LNCaP clone FGC (cell line): ENCODE measurements around the gene ANXA7.

Experiments used
- DNase-seq: peaks from one replicate; pipeline ENCODE4 v3.0.0-alpha.2; 2011; ENCODE audit warnings: low read depth
- H3K4me3 ChIP-seq: 2 replicates; pipeline ENCODE4 v1.5.1; 2011; ENCODE audit warnings: mild to moderate bottlenecking, low read depth, low read length, control low read depth
- TF ChIP-seq, protein P1 (sequence below): IDR thresholded peaks from 2 replicates; pipeline ENCODE4 v1.5.1; 2012; ENCODE audit warnings: mild to moderate bottlenecking; ENCODE audit not compliant: control insufficient read depth, insufficient read depth; ENCODE audit errors: extremely low read depth

ANXA7 gene

DNA sequence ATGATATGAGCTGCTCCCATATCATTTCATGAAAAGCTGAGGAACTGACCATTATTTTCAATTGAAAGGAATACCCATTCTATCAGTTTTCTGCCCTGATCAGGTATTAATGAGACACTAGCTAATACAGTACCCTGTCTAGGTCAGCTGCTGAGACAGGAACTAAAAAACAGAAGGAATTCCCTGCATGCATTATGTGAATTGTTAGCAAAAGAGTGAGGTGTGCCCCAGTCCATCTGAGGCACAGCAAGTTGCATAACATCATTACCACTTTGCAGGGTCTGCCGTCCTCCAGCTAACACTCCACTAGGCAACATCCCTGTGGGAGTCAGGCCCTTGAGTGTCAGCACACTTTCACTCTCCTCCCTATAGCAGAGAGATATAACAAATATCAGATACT lies 30.6 kb upstream of the ANXA7 start:
- TF ChIP-seq, protein P1, sequence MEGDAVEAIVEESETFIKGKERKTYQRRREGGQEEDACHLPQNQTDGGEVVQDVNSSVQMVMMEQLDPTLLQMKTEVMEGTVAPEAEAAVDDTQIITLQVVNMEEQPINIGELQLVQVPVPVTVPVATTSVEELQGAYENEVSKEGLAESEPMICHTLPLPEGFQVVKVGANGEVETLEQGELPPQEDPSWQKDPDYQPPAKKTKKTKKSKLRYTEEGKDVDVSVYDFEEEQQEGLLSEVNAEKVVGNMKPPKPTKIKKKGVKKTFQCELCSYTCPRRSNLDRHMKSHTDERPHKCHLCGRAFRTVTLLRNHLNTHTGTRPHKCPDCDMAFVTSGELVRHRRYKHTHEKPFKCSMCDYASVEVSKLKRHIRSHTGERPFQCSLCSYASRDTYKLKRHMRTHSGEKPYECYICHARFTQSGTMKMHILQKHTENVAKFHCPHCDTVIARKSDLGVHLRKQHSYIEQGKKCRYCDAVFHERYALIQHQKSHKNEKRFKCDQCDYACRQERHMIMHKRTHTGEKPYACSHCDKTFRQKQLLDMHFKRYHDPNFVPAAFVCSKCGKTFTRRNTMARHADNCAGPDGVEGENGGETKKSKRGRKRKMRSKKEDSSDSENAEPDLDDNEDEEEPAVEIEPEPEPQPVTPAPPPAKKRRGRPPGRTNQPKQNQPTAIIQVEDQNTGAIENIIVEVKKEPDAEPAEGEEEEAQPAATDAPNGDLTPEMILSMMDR, result no peak
- DNase-seq, result no peak
- H3K4me3 ChIP-seq, result no peak overlapping the region

- no peak overlapping the region for H3K4me3 ChIP-seq
- TF ChIP-seq, protein P1, result no peak
- DNase-seq, result no peak
Observed at GRCh38 chr10:73439605-73440312, 25.9 kb upstream of the ANXA7 start.

DNA sequence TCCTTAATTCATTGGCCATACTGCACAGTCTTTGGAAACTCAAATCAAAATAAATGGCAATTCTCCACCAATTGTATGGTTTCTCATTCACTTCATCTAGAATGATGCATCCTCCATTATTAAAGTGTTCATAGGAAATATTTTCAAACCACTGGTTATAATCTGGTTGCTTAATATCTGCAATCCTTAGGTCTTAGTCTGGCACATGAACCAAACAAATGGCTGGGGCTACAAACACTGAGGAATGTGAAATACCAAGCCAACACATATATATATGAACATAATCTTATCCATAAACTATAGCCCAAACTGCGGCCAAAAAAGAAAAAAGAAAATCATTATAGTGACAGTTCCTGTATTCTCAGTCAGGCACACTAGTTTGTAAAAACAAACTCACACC lies 25.2 kb upstream of the ANXA7 start:
- TF ChIP-seq, protein P1, result no peak
- DNase-seq, result no peak
- no peak overlapping the region for H3K4me3 ChIP-seq

DNA sequence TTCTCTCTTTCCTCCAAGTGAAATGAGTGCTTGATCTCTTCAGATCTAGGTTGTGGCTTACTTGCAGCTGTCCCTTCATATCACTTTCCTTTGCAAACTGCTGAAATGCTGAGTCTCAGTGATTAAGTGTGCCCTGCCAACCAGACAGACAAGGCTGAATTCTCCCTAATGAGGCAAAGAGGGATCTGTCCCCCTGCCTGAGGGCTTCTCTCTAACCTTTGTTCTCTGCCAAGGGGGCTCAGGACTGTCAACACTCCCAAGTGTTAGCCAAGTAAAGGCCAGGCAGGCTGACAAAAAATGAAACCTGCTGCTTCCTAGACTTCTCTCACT lies 19.6 kb upstream of the ANXA7 start, which contains the start of gene MSS51:
TSS of gene MSS51 (minus strand) at position 24 of the 330 bp plus-strand sequence. CDS start 5,277 bp downstream, outside the sequence.
- TF ChIP-seq, protein P1, result no peak
- no peak within 1 kb of the TSS for H3K4me3 ChIP-seq
- DNase-seq, result no peak

DNA sequence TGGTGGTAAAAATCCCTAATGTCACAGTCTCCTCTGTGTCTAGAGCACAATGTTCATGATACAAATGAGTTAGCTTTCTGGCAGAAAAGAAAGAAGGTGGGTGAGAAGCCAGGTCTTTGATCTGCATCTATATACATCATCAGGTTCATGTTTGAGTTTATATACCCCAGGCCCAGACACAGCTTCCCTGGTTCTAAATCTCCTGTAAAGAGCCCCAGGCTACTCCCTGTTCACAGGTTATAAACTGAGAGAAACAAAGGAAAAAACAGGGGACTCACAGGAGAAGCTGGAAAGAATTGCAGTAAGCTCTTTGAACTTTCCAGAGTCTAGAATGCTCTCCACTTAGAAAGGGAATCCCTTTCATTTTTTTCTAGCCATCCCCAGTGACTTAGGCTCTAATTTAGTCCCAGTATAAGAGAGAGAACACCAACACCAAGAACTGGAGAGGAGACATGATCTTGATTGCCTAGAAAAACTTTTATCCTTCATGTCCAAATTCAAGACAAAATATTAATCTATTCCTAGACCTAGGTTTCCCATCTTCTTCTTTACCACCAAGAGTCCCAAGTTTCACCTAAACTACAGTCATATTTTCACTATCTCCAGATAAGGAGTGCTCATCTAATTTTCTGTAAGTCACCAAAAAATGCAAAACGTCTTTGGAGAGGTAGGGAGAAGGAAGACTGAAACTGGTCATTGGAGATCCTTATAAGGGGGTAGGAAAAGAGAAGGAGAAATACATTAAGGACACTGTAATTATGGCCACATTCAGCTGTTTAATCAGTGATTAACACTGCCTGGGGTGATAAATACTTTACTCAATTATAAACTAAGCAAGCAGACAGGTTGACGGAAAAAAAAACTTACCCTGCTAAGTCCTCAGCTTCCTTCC lies 19.0 kb upstream of the ANXA7 start:
- no peak overlapping the region for H3K4me3 ChIP-seq
- DNase-seq, result no peak
- TF ChIP-seq, protein P1, result no peak

GRCh38 chr10:73426318-73426717 lies 12.5 kb upstream of the ANXA7 start:
- TF ChIP-seq, protein P1, result no peak
- no peak overlapping the region for H3K4me3 ChIP-seq
- DNase-seq, result no peak
